ENCODE results near the gene PEA15.

The PEA15 gene

DNA sequence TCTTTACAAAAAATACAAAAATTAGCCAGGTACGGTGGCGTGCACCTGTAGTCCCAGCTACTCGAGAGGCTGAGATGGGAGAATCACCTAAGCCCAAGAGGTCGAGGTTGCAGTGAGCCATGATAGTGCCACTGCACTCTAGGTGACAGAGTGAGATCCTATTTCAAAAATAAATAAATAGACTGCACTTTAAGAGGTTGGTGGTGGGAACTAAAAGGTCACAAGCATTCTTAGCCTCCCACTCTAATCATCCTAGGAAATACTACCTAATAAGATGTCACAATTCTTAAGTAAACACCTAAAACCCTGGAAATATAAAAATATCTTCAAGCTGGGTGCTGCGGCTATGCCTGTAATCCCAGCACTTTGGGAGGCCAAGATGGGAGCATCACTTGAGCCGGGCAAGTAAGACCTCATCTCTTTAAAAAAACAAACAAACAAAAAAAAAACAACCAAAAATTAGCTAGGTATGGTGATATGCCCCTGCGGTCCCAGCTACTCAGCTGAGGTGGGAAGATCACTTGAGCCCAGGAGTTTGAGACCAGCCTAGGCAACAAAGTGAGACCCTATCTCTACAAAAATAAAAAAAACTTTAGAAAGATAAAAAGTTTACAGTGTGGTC lies 53.1 kb downstream of the PEA15 start (continued):
- no peak for TF ChIP-seq ZNF473 (tag by site-specific recombination; IDR thresholded peaks at IDR 0.05)
- TF ChIP-seq ZNF239 (tag by site-specific recombination; IDR thresholded peaks at IDR 0.05) = no peak
- TF ChIP-seq, protein P1, sequence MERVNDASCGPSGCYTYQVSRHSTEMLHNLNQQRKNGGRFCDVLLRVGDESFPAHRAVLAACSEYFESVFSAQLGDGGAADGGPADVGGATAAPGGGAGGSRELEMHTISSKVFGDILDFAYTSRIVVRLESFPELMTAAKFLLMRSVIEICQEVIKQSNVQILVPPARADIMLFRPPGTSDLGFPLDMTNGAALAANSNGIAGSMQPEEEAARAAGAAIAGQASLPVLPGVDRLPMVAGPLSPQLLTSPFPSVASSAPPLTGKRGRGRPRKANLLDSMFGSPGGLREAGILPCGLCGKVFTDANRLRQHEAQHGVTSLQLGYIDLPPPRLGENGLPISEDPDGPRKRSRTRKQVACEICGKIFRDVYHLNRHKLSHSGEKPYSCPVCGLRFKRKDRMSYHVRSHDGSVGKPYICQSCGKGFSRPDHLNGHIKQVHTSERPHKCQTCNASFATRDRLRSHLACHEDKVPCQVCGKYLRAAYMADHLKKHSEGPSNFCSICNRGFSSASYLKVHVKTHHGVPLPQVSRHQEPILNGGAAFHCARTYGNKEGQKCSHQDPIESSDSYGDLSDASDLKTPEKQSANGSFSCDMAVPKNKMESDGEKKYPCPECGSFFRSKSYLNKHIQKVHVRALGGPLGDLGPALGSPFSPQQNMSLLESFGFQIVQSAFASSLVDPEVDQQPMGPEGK (tag by site-specific recombination; IDR thresholded peaks at IDR 0.05) = peak; percentile 44; the same call in 1 of the 2 replicates
- TF ChIP-seq, protein P2, sequence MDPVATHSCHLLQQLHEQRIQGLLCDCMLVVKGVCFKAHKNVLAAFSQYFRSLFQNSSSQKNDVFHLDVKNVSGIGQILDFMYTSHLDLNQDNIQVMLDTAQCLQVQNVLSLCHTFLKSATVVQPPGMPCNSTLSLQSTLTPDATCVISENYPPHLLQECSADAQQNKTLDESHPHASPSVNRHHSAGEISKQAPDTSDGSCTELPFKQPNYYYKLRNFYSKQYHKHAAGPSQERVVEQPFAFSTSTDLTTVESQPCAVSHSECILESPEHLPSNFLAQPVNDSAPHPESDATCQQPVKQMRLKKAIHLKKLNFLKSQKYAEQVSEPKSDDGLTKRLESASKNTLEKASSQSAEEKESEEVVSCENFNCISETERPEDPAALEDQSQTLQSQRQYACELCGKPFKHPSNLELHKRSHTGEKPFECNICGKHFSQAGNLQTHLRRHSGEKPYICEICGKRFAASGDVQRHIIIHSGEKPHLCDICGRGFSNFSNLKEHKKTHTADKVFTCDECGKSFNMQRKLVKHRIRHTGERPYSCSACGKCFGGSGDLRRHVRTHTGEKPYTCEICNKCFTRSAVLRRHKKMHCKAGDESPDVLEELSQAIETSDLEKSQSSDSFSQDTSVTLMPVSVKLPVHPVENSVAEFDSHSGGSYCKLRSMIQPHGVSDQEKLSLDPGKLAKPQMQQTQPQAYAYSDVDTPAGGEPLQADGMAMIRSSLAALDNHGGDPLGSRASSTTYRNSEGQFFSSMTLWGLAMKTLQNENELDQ (tag by site-specific recombination; IDR thresholded peaks at IDR 0.05; ENCODE audit: low read depth) = no peak
- TF ChIP-seq SP2 (tag by site-specific recombination; IDR thresholded peaks at IDR 0.05) = no peak
- TF ChIP-seq ZNF843 (tag by site-specific recombination; IDR thresholded peaks at IDR 0.05) = 0 out of 2 replicates have a peak, but pooled peaks have one; percentile 63
- no peak; the same call in 1 of the 2 replicates for TF ChIP-seq GLI2 (tag by site-specific recombination; IDR thresholded peaks at IDR 0.05; ENCODE audit: borderline replicate concordance, low read depth)
- TF ChIP-seq ZFP69B (tag by site-specific recombination; IDR thresholded peaks at IDR 0.05) = no peak
- no peak for TF ChIP-seq ZFP37 (tag by site-specific recombination; IDR thresholded peaks at IDR 0.05)
- TF ChIP-seq, protein P3, sequence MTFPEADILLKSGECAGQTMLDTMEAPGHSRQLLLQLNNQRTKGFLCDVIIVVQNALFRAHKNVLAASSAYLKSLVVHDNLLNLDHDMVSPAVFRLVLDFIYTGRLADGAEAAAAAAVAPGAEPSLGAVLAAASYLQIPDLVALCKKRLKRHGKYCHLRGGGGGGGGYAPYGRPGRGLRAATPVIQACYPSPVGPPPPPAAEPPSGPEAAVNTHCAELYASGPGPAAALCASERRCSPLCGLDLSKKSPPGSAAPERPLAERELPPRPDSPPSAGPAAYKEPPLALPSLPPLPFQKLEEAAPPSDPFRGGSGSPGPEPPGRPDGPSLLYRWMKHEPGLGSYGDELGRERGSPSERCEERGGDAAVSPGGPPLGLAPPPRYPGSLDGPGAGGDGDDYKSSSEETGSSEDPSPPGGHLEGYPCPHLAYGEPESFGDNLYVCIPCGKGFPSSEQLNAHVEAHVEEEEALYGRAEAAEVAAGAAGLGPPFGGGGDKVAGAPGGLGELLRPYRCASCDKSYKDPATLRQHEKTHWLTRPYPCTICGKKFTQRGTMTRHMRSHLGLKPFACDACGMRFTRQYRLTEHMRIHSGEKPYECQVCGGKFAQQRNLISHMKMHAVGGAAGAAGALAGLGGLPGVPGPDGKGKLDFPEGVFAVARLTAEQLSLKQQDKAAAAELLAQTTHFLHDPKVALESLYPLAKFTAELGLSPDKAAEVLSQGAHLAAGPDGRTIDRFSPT (tag by site-specific recombination; IDR thresholded peaks at IDR 0.05) = 0 out of 2 replicates have a peak, but pooled peaks have one; percentile 11
- no peak for TF ChIP-seq ZNF529 (tag by site-specific recombination; IDR thresholded peaks at IDR 0.05; ENCODE audit: insufficient replicate concordance)
- TF ChIP-seq, protein P4, sequence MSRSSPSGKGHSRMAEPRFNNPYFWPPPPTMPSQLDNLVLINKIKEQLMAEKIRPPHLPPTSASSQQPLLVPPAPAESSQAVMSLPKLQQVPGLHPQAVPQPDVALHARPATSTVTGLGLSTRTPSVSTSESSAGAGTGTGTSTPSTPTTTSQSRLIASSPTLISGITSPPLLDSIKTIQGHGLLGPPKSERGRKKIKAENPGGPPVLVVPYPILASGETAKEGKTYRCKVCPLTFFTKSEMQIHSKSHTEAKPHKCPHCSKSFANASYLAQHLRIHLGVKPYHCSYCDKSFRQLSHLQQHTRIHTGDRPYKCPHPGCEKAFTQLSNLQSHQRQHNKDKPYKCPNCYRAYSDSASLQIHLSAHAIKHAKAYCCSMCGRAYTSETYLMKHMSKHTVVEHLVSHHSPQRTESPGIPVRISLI (tag by site-specific recombination; IDR thresholded peaks at IDR 0.05) = peak; percentile 65; the same call in 1 of the 2 replicates
- TF ChIP-seq KLF10 (tag by site-specific recombination; IDR thresholded peaks at IDR 0.05) = no peak
- no peak for TF ChIP-seq ZNF214 (tag by site-specific recombination; IDR thresholded peaks at IDR 0.05; ENCODE audit: borderline replicate concordance)
- TF ChIP-seq ZNF426 (tag by site-specific recombination; IDR thresholded peaks at IDR 0.05) = no peak
- TF ChIP-seq, protein P5, sequence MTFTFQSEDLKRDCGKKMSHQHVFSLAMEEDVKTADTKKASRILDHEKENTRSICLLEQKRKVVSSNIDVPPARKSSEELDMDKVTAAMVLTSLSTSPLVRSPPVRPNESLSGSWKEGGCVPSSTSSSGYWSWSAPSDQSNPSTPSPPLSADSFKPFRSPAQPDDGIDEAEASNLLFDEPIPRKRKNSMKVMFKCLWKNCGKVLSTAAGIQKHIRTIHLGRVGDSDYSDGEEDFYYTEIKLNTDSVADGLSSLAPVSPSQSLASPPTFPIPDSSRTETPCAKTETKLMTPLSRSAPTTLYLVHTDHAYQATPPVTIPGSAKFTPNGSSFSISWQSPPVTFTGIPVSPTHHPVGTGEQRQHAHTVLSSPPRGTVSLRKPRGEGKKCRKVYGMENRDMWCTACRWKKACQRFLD (tag by site-specific recombination; IDR thresholded peaks at IDR 0.05) = no peak
- no peak for TF ChIP-seq ZNF184 (tag by site-specific recombination; IDR thresholded peaks at IDR 0.05)
- TF ChIP-seq, protein P6, sequence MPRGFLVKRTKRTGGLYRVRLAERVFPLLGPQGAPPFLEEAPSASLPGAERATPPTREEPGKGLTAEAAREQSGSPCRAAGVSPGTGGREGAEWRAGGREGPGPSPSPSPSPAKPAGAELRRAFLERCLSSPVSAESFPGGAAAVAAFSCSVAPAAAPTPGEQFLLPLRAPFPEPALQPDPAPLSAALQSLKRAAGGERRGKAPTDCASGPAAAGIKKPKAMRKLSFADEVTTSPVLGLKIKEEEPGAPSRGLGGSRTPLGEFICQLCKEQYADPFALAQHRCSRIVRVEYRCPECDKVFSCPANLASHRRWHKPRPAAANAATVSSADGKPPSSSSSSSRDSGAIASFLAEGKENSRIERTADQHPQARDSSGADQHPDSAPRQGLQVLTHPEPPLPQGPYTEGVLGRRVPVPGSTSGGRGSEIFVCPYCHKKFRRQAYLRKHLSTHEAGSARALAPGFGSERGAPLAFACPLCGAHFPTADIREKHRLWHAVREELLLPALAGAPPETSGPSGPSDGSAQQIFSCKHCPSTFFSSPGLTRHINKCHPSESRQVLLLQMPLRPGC (tag by site-specific recombination; IDR thresholded peaks at IDR 0.05) = peak; percentile 19; the same call in 1 of the 2 replicates
- peak; percentile 65; the same call in 1 of the 2 replicates for TF ChIP-seq ZEB2 (tag by site-specific recombination; IDR thresholded peaks at IDR 0.05)
- no peak for TF ChIP-seq ZNF549 (tag by site-specific recombination; IDR thresholded peaks at IDR 0.05)
- TF ChIP-seq, protein P7, sequence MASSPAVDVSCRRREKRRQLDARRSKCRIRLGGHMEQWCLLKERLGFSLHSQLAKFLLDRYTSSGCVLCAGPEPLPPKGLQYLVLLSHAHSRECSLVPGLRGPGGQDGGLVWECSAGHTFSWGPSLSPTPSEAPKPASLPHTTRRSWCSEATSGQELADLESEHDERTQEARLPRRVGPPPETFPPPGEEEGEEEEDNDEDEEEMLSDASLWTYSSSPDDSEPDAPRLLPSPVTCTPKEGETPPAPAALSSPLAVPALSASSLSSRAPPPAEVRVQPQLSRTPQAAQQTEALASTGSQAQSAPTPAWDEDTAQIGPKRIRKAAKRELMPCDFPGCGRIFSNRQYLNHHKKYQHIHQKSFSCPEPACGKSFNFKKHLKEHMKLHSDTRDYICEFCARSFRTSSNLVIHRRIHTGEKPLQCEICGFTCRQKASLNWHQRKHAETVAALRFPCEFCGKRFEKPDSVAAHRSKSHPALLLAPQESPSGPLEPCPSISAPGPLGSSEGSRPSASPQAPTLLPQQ (tag by site-specific recombination; IDR thresholded peaks at IDR 0.05) = no peak
- TF ChIP-seq, protein P8, sequence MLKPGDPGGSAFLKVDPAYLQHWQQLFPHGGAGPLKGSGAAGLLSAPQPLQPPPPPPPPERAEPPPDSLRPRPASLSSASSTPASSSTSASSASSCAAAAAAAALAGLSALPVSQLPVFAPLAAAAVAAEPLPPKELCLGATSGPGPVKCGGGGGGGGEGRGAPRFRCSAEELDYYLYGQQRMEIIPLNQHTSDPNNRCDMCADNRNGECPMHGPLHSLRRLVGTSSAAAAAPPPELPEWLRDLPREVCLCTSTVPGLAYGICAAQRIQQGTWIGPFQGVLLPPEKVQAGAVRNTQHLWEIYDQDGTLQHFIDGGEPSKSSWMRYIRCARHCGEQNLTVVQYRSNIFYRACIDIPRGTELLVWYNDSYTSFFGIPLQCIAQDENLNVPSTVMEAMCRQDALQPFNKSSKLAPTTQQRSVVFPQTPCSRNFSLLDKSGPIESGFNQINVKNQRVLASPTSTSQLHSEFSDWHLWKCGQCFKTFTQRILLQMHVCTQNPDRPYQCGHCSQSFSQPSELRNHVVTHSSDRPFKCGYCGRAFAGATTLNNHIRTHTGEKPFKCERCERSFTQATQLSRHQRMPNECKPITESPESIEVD (tag by site-specific recombination; IDR thresholded peaks at IDR 0.05) = peak; percentile 77
- no peak for TF ChIP-seq ZNF138 (tag by site-specific recombination; IDR thresholded peaks at IDR 0.05; ENCODE audit: borderline replicate concordance)
- TF ChIP-seq PRDM1 (tag by site-specific recombination; IDR thresholded peaks at IDR 0.05) = no peak
